Right hindlimb (tissue), 1 donor: ENCODE results near the gene R3HDM4.
"Not testable (repeated sequence)": the region's sequence is repeated elsewhere in the genome, so short reads cannot be mapped to it uniquely, and the experiment has no call there.

Experiments used
- DNase-seq: peaks from one replicate; pipeline ENCODE4 v3.0.0-alpha.2; 2018

Gene R3HDM4

DNA sequence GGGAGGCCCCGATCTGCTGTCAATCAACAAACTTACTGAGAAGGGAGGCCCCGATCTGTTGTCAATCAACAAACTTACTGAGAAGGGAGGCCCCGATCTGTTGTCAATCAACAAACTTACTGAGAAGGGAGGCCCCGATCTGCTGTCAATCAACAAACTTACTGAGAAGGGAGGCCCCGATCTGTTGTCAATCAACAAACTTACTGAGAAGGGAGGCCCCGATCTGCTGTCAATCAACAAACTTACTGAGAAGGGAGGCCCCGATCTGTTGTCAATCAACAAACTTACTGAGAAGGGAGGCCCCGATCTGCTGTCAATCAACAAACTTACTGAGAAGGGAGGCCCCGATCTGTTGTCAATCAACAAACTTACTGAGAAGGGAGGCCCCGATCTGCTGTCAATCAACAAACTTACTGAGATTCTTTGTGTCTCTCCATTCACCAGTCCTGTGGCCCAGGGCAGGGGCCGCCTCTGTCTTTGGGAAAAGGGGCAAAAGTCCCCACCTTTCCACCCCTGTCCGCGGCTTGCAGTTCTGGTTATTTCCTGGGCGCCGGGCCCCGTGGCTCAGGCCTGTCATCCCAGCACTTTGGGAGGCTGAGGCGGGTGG, 59.3 kb downstream of the R3HDM4 start:
- not testable (repeated sequence) for DNase-seq

DNA sequence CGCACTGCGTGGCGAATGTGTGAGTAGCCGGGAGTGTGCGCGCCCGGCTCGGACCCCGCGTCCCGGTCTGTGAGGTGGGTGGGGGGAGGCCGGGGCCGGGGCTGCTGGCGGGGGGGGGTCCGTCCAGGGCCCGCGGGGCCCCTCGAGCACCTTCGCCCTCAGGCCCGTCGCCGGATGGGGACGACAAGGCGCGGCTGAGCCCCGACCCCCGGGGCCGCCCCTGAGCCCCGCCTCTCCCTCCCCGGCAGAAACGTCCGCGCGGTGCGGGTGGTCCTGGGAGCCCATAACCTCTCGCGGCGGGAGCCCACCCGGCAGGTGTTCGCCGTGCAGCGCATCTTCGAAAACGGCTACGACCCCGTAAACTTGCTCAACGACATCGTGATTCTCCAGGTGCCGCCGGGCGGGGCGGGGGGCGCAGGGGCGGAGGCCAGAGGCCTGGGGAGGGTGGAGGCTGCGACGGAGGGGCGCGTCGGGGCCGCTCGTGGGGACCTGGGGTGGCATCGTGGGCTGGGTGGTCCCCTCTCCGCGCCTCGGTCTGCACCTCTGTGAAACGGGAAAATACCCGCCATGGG, 59.9 kb downstream of the R3HDM4 start:
- no peak for DNase-seq

GRCh38 chr19:852136-853013, 60.6 kb downstream of the R3HDM4 start, which contains the start of gene ELANE:
TSS of gene ELANE (plus strand) at chr19:852303. CDS start at chr19:852329, 26 bp downstream.
- peak; percentile 21 for DNase-seq

GRCh38 chr19:850979-851335, 62.1 kb downstream of the R3HDM4 start:
- DNase-seq = no peak

GRCh38 chr19:850221-850978, 62.6 kb downstream of the R3HDM4 start:
- DNase-seq = peak; percentile 88

GRCh38 chr19:849195-849594, 63.8 kb downstream of the R3HDM4 start:
- DNase-seq = not testable (repeated sequence)

GRCh38 chr19:848386-848921, 64.6 kb downstream of the R3HDM4 start:
- DNase-seq = peak; percentile 17
